Medulla oblongata (tissue), 1 donor: ENCODE results near the gene WIZ.

Source experiments
- DNase-seq: peaks from one replicate; pipeline ENCODE4 v3.0.0-alpha.2; 2015; ENCODE audit errors: extremely low spot score

The WIZ gene

DNA sequence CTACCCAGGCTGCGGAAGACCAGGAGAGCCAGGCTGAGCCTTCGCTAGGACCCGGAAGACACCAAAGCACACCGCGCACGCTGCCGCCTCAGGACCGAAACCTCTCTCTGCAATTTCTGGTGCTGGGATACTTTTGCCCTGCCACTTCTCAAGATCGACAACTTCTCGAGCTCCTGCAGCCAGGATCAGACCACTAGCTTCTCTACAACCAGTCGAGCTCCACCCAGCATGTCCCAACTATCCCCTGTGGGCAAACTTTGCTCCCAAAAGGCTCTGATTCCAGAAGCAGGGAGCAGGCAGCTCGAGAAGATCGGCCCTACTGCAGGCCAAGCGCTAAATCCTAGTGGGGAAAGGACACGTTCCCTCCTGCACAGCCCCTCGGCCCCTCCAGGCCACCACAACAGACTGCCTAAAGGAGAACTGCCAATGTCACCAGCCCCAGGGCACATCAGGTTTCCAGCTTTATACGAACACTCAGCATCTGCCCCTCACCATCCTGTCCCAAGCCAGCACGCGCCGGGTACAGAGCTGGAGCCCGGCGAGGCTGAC, 71.1 kb downstream of the WIZ start:
- peak; percentile 29 for DNase-seq

GRCh38 chr19:15374796-15375440, 74.8 kb downstream of the WIZ start:
- DNase-seq, result no peak

DNA sequence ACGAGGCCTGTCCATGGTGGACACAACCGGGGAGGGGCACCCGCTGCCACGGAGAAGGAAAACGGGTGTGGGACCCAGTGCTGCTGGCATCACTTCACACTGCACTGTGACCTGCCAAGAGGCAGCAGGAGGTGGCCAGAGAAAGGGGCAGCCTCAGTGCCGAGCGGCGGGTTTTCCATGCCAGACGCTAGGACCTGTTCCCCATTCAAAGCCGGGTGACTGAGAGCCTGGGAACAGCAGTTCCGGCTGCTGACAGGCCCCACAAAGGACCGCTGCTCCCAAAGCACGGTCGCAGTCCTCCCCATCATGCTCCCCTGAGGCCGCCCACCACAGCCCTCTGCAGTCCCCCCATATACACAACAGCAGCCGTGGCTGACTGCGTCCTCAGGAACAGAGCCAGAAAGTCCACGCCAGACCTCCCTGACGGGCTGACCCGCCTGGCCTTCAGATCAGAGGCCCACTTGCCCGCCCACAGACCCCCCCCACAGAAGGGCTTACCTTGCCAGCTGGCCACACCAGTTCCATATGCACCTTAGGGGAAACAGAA, 75.6 kb downstream of the WIZ start:
- DNase-seq, result no peak

DNA sequence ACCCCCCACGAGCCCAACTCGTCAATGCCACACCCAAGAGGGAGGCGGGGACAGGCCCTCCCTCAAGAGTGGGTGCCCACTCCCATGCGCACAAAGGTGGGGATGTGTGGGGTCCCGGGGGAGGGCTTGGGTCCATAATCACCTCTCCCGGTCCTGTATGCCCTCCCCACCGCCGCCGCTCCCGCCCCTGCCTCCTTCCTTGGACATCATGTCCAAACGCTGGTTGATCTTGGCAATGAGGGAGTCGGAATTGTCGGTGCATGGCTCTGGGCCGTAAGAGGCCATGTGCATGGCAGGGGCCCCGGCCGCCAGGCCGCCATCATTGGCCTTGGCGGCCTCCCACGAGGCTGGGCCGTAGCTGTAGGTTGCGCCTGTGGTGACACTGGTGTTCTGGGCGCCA, 76.1 kb downstream of the WIZ start:
- DNase-seq, result no peak

- no peak for DNase-seq
Measured at GRCh38 chr19:15372891-15373301, 76.9 kb downstream of the WIZ start.

DNA sequence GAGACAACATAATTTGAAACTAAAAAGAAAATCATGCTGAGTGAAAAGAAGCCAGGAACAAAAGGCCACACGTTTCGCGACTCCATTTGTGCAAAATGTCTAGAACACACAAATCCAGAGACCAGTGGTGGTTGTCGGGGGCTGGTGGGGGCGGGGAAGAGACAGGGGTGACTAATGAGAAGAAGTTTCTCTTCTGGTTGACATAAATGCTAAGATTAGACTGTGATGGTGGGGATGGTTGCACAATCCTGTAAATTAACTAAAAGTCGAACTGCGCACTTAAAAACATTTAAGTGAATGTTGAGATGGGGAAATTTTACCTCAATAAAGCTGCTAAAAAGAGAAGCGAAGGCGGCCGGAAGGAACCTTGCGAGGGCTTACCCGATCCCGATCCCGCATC, 77.3 kb downstream of the WIZ start:
- no peak for DNase-seq

DNA sequence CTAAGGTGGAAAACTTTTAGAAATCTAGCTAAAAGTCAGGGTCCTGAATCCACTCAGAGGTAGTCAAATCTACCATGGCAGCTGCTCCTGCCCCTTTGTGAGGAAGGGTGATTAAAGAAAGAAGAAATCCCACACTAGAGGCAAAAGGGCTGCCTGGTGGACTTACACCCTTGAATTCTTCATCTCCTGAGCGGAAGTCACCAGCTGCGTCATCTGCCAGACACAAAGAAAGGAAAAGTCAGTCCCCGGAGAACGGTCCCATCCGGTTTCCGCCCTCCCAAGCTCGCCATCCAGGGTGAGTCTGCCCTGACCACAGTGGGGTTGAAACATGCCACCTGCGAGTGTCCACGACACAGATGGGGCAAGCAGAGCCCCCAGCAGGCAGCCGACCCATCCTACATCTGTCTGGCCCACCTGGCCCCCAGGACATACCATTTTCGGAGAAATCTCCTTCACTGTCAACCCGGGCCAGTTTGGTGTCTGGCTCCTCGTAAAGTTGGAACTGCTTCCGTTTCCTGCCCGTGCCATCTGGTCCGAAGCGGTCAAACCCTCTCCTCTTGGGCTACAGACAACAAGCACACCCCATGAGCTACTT, 77.9 kb downstream of the WIZ start:
- DNase-seq, result no peak

DNA sequence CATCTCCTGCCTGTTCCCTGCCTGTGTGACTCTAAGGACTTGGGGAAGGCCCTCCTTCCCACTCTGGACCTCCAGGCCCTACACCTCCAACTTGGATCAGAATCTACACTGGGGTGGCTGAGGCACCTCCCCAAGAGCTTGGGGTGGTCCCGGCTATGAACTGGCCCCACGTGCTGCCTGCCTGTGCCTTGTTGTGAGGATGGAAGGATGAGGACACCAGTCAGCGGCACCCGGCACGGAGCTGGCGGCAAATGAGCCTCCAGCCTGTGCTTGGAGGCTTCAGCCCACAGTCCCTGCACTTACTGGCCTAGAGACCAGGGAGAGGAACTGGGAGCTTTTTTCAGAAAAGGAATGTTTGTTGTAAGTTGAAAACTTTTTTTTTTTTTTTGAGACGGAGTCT, 78.6 kb downstream of the WIZ start:
- DNase-seq, result no peak
